ENCODE results near the gene SACS.
"Not testable (repeated sequence)": the region's sequence is repeated elsewhere in the genome, so short reads cannot be mapped to it uniquely, and the experiment has no call there.

The SACS gene

GRCh38 chr13:23456437-23457210, 23.1 kb upstream of the SACS start:
- no peak for DNase-seq (ENCODE audit: low read depth)

DNA sequence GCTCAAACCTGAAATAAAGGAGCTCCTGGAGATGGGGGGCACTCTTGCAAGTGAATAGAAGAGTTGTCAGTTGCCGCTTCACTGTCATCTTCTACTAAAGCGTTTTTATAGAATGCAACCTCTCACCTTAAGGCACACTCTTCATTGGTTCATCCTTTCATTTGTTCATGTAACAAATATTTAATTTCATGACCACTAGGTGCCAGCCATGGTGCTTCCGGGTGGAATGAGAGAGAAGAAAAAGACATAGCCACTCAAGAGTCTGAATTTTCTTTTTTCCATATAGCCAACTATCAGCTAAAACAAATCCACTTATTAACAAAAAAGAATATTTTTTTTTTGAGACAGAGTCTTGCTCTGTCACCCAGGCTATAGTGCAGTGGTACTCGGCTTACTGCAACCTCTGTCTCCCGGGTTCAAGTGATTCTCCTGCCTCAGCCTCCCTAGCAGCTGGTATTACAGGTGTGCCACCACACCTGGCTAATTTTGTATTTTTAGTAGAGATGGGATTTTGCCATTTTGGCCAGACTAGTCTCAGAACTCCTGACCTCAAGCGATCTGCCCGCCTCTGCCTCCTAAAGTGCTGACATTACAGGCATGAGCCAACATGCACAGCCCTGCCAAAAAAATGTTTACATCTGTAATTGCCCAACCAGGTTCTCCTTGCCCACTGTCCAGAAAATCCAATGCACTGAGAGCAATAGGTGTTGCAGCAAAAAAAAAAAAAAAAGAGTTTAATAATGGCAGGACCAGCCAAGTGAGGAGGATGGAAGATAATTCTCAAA, 22.1 kb upstream of the SACS start:
- DNase-seq (ENCODE audit: low read depth) = no peak

- no peak for DNase-seq (ENCODE audit: low read depth)
These were observed 19.6 kb upstream of the SACS start for GRCh38 chr13:23453132-23453531.

DNA sequence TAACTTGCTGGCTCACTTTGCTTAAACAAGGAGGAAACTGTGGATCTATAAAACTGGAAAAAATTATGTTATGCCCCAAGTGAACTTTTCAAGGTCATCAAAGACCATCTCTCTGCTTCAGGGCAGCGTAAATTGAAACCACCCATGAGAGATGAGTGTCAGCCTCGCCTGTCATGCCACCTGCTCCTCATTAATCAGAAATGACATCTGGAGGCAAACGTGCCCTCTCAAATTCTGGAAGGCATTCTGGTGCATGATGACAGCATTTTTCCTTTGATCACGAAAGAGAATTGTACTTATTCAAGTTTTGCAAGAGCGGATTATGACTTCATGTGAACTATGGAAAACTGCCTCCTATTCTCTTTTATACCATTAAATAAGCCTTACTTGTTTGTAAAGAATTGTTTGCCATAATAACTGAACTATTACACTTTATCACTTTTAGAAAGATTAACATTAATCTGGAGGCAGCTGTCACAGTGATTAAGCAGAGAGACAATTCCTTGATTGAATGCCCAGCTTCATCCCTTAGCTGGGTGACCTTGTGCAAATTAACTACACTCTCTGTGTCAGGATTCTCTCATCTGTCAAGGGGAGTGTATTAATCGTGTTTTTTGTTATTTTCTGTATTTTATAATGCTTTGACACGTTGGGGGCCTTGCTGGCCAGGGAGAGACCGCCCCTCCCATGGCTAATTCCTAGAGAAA, 17.0 kb upstream of the SACS start:
- no peak for DNase-seq (ENCODE audit: low read depth)

DNA sequence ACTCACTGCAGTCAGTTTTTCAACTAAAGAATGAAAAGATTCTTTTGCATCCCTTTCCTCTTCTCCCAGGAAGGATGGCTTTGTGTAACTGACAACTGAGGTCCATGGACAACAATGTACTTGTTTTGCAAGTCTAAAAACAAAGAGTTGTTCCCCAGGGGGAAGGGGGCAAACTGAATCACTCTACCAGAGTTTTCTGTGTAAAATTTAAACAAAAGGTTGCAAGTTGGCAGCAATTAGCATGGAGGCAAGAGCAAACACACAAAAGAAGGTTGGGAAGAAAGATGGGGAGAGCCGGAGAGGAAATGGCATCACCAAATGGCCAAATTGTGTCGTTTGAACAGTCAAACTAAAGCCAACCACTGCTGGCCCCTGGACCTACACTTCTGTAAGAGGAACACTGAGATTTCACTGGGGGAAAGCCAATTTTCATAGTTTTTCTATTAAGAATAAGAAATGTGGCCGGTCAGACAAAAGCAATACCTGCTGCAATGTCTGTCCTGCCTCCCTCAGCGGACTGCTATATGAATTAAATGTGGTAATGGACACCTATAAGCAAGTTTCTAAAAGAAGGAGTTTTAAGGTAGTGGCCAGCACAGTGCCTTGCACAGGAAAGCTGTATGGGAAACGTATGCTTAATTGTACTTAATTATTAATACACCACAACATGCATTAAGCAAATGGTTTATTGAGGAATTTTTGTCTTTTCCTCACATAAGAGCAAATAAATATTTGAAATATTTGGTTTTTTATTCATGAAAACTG, 16.1 kb upstream of the SACS start:
- DNase-seq (ENCODE audit: low read depth) = no peak

DNA sequence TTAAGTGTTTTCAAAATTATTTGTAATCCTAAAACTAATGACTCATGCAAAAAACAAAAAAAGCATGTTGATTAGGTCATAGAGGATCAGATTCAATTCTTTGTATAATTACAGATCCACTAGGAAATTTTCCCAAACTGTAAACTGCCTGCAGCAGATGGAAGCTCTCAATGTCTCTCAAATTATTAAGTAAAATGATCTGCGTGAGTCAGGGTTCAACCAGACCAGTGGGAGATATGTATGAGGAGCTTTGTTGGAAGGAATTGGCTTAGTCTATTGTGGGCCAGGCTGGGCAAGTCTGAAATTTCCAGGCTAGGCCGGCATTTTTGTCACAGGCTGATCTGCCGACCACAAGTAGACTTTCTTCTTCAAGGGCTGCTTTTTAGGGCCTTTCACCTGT, 14.4 kb upstream of the SACS start:
- no peak for DNase-seq (ENCODE audit: low read depth)

- no peak for DNase-seq (ENCODE audit: low read depth)
These were observed 12.3 kb upstream of the SACS start for GRCh38 chr13:23445794-23446193.

GRCh38 chr13:23443878-23444277, 10.4 kb upstream of the SACS start:
- DNase-seq (ENCODE audit: low read depth) = no peak

GRCh38 chr13:23443110-23443509, 9.6 kb upstream of the SACS start:
- no peak for DNase-seq (ENCODE audit: low read depth)

DNA sequence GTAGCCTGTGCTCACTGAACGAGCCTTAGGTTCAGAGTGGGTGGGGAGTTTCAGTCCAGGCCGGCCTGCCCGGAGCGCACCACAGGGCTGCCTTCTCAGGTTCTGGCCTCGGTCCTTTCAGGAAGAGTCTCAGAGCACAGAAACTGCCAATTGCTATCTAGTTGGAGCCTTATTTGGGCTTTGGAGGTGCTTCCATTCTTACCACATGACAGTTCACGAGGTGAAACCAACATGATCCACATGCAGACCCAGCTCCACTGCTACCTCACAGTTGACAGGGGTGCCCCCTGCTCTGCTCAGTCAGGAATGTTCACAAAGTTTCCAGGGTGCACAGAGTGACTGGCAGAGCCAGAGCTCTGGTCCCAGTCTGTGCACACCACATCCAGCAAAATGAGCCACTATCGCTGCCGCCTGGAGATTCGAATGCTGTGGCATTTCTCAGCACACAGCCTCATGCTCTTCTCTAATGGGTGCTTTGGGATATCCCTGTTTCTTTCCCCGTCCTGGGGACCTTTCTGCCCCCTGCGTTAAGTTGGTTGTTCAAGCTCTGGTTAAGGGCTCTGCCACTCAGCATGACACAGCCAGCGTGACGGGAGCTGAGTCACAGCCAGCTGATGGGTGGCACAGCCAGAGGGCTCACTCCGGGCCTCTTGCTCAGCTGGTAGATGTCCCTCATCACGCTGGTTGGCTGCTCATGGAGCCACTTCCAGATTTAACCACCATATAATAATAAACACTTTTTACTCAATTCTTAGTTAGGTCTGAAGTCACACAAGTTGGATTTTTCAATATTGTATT, 7.5 kb upstream of the SACS start:
- no peak for DNase-seq (ENCODE audit: low read depth)

- not testable (repeated sequence) for DNase-seq (ENCODE audit: low read depth)
These were observed 6.8 kb upstream of the SACS start for GRCh38 chr13:23440324-23440723.

DNA sequence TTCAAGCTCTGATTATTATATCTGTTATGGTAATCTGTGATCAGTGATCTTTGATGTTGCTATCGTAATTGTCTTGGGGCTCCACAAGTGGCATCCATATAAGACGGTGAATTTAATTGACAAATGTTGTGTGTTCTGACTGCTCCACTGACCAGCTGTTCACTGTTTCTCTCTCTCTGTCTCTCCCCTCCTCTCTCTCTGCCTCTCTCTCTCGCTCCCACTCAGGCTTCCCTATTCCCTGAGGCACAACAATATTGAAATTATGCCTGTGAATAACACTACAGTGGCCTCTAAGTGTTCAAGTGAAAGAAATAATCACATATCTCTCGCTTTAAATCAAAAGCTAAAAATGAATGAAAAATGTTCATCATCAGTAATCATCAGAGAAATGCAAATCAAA, 4.4 kb upstream of the SACS start:
- DNase-seq (ENCODE audit: low read depth) = no peak

DNA sequence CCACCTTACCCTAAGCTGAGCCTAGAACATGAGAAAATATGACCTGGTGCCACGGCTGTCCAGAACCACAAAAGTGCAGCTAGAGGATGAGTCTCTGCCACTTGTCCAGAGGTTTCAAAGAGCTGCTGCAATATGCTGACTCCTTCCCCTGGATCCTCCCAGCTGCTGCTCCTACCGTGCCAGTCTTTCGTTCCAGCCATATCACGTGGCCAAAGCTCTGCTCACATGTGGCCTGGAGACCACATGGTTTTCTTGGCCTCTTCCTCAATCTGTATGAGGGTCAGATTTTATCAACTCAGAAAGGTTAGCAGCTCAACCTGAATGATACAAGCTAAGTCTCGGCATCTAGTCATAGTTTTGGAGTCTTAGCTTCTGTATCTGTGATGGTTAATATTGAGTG, 3.2 kb upstream of the SACS start:
- no peak for DNase-seq (ENCODE audit: low read depth)

- no peak for DNase-seq (ENCODE audit: low read depth)
These were observed 989 bp upstream of the SACS start for GRCh38 chr13:23434491-23434890.

DNA sequence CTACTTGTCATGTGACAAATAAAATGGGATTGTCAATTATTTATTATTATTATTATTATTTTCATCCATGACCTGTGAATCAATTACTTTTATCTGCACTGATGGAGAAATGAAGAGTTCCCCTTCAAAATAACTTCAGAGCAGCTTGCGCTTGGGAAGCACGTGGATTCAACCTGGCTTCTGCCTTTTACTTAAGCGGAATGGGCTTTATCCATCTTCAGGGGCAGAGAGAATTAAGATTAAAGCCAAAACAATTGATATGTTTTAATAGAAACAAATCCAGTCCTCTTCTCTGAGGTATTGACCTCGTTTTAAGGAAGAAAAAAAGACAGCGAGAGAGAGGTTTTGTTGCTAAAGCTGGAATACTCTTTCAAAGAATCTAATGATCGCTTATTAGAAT, 876 bp downstream of the SACS start:
- DNase-seq (ENCODE audit: low read depth) = no peak

- DNase-seq (ENCODE audit: low read depth) = no peak
These were observed 2.8 kb downstream of the SACS start for GRCh38 chr13:23430664-23431063.

GRCh38 chr13:23427881-23428528, 5.5 kb downstream of the SACS start:
- no peak for DNase-seq (ENCODE audit: low read depth)

DNA sequence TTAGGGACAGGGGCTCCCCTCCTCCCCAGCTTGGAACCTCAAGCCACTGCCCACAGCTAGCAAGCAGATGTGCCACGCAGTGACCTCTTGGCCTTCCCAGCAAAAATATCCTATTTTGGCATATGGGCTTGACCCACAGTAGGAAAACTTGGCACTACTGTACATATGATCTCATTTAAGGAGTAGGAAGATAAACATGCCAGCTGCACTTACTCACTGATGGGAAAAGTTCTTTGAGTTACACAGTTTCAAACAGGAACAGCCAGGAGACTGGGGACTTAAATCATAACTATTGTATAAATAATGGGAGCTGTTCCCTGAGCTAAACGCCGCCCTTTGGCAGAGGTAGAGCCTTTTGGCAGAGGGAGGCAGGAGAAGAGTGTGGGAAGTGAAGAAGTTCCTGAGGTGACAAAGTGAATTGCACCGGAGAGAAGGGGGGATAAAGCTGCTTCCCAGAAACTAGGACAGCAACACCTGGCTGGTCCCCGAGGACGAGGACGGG, 6.1 kb downstream of the SACS start:
- DNase-seq (ENCODE audit: low read depth) = no peak

GRCh38 chr13:23421596-23421995, 11.9 kb downstream of the SACS start:
- no peak for DNase-seq (ENCODE audit: low read depth)

Data from stimulated activated CD4-positive, alpha-beta T cell treated with anti-CD3 and anti-CD28 coated beads, Interleukin-2, amount 100 ng/mL, for 4 hours (primary cell).